H9 (cell line): ENCODE measurements around the gene RCOR2. TPM values are rescaled to one million over a fixed set of nuclear protein-coding genes. Genes with fewer than 3 reads are reported as not detected.

Experiments used
- DNase-seq: peaks from one replicate; pipeline ENCODE4 v3.0.0-alpha.2; 2017
- H2AFZ ChIP-seq: one replicate; pipeline ENCODE4 v1.6.1; 2013; ENCODE audit warnings: mild to moderate bottlenecking, low read length, control low read depth, moderate library complexity
- H2AK5ac ChIP-seq: 2 replicates; pipeline ENCODE4 v1.6.1; 2013; ENCODE audit warnings: low read length, control low read depth, mixed read lengths; ENCODE audit not compliant: insufficient read length
- H2BK120ac ChIP-seq: one replicate; pipeline ENCODE4 v1.6.1; 2013; ENCODE audit warnings: low read depth, mild to moderate bottlenecking, low read length, control low read depth, inconsistent platforms; ENCODE audit not compliant: poor library complexity, severe bottlenecking
- H2BK12ac ChIP-seq: 2 replicates; pipeline ENCODE4 v1.6.1; 2013; ENCODE audit warnings: low read length, control low read depth, mixed read lengths, low read depth; ENCODE audit not compliant: insufficient read length
- H2BK15ac ChIP-seq: 2 replicates; pipeline ENCODE4 v1.6.1; 2013; ENCODE audit warnings: low read depth, low read length, control low read depth
- H2BK20ac ChIP-seq: one replicate; pipeline ENCODE4 v1.6.1; 2013; ENCODE audit warnings: low read depth, mild to moderate bottlenecking, low read length, control low read depth, inconsistent platforms; ENCODE audit not compliant: poor library complexity, severe bottlenecking
- H2BK5ac ChIP-seq: 2 replicates; pipeline ENCODE4 v1.6.1; 2013; ENCODE audit warnings: low read length, control low read depth, mixed read lengths; ENCODE audit not compliant: insufficient read length
- H3K14ac ChIP-seq: 2 replicates; pipeline ENCODE4 v1.6.1; 2013; ENCODE audit warnings: low read length, control low read depth; ENCODE audit not compliant: insufficient read depth
- H3K18ac ChIP-seq: 2 replicates; pipeline ENCODE4 v1.6.1; 2013; ENCODE audit warnings: low read depth, mild to moderate bottlenecking, mixed read lengths, low read length, control low read depth; ENCODE audit not compliant: insufficient read length
- H3K23ac ChIP-seq: 2 replicates; pipeline ENCODE4 v1.6.1; 2013; ENCODE audit warnings: low read length, control low read depth, mixed read lengths, low read depth; ENCODE audit not compliant: insufficient read length
- H3K23me2 ChIP-seq: 2 replicates; pipeline ENCODE4 v1.6.1; 2013; ENCODE audit warnings: low read depth, mild to moderate bottlenecking, mixed read lengths, low read length, control low read depth; ENCODE audit not compliant: insufficient read length, poor library complexity, severe bottlenecking
- H3K27ac ChIP-seq: 2 replicates; pipeline ENCODE4 v1.5.1; 2013; ENCODE audit warnings: low read length, control low read depth, mixed read lengths, low read depth; ENCODE audit not compliant: insufficient read length
- H3K27me3 ChIP-seq: 2 replicates; pipeline ENCODE4 v1.6.1; 2013; ENCODE audit warnings: low read length, control low read depth, inconsistent platforms; ENCODE audit not compliant: insufficient read depth
- H3K4ac ChIP-seq: 2 replicates; pipeline ENCODE4 v1.6.1; 2013; ENCODE audit warnings: low read depth, mild to moderate bottlenecking, control low read depth, inconsistent platforms, low read length, moderate library complexity
- H3K4me1 ChIP-seq: 2 replicates; pipeline ENCODE4 v1.6.1; 2013; ENCODE audit warnings: low read length, control low read depth, inconsistent platforms; ENCODE audit not compliant: insufficient read depth
- H3K4me2 ChIP-seq: 2 replicates; pipeline ENCODE4 v1.6.1; 2013; ENCODE audit warnings: low read length, control low read depth, mixed read lengths; ENCODE audit not compliant: insufficient read length, insufficient read depth
- H3K56ac ChIP-seq: 2 replicates; pipeline ENCODE4 v1.6.1; 2013; ENCODE audit warnings: low read depth, mild to moderate bottlenecking, mixed read lengths, low read length, control low read depth; ENCODE audit not compliant: insufficient read length
- H3K79me1 ChIP-seq: 2 replicates; pipeline ENCODE4 v1.6.1; 2013; ENCODE audit warnings: low read depth, mild to moderate bottlenecking, moderate library complexity, low read length, control low read depth, inconsistent platforms; ENCODE audit not compliant: insufficient read depth, poor library complexity, severe bottlenecking
- H3K79me2 ChIP-seq: 2 replicates; pipeline ENCODE4 v1.6.1; 2013; ENCODE audit warnings: low read length, control low read depth, inconsistent platforms; ENCODE audit not compliant: insufficient read depth
- H3K9ac ChIP-seq: 2 replicates; pipeline ENCODE4 v1.6.1; 2013; ENCODE audit warnings: low read length, control low read depth, mixed read lengths; ENCODE audit not compliant: insufficient read length; ENCODE audit errors: extremely low read depth
- H3K9me3 ChIP-seq: one replicate; pipeline ENCODE4 v1.6.1; 2013; ENCODE audit warnings: low read depth, low read length, inconsistent platforms; ENCODE audit not compliant: control insufficient read depth
- H3T11ph ChIP-seq: one replicate; pipeline ENCODE4 v1.6.1; 2013; ENCODE audit warnings: mild to moderate bottlenecking, low read length, control low read depth, inconsistent platforms
- H4K20me1 ChIP-seq: one replicate; pipeline ENCODE4 v1.6.1; 2013; ENCODE audit not compliant: control insufficient read depth, insufficient read length, insufficient read depth
- H4K5ac ChIP-seq: 2 replicates; pipeline ENCODE4 v1.6.1; 2013; ENCODE audit warnings: low read depth, mild to moderate bottlenecking, mixed read lengths, low read length, control low read depth; ENCODE audit not compliant: insufficient read length
- H4K8ac ChIP-seq: replicated peaks from 2 replicates; pipeline ENCODE4 v1.6.1; 2013; ENCODE audit warnings: low read length, control low read depth, mixed read lengths, low read depth; ENCODE audit not compliant: insufficient read length
- H4K91ac ChIP-seq: 2 replicates; pipeline ENCODE4 v1.6.1; 2013; ENCODE audit warnings: low read depth, mild to moderate bottlenecking, moderate library complexity, mixed read lengths, low read length, control low read depth; ENCODE audit not compliant: insufficient read length
- H3K27ac Mint-ChIP-seq, 3 experiments: 2 replicates in 2 of 3; 3 replicates in 1 of 3; pipeline ENCODE4 v1.8.0; 2020 to 2021; ENCODE audit warnings: mixed read lengths in 3 of 3, mild to moderate bottlenecking in 1 of 3, moderate library complexity in 1 of 3
- H3K27me3 Mint-ChIP-seq: 2 replicates; pipeline ENCODE4 v1.8.0; 2021; ENCODE audit warnings: low read depth, mild to moderate bottlenecking, moderate library complexity, mixed read lengths
- H3K36me3 Mint-ChIP-seq, 3 experiments: 2 replicates in 2 of 3; 3 replicates in 1 of 3; pipeline ENCODE4 v1.8.0; 2020 to 2021; ENCODE audit warnings: low read depth in 3 of 3, mixed read lengths in 3 of 3; ENCODE audit not compliant: insufficient read depth in 1 of 3
- H3K4me1 Mint-ChIP-seq, 2 experiments: 2 replicates each; pipeline ENCODE4 v1.8.0; 2020; ENCODE audit warnings: mixed read lengths in 2 of 2
- H3K4me3 Mint-ChIP-seq, 2 experiments: 2 replicates in 1 of 2; 3 replicates in 1 of 2; pipeline ENCODE4 v1.8.0; 2020 to 2021; ENCODE audit warnings: mild to moderate bottlenecking in 2 of 2, mixed read lengths in 2 of 2, moderate library complexity in 1 of 2
- H3K9me3 Mint-ChIP-seq, 2 experiments: 2 replicates in 1 of 2; 3 replicates in 1 of 2; pipeline ENCODE4 v1.8.0; 2020; ENCODE audit warnings: mild to moderate bottlenecking in 2 of 2, mixed read lengths in 2 of 2, moderate library complexity in 1 of 2
- CTCF ChIP-seq: fragments of 200-600 bp; sonication (generic); conservative IDR thresholded peaks from 3 replicates; pipeline ENCODE4 v1.8.0; 2021; ENCODE audit warnings: antibody characterized with exemption, mild to moderate bottlenecking
- WGBS: extraction: QIAGEN DNeasy Blood & Tissue Kit; methylation state at CpG from one replicate; pipeline ENCODE4 v1.1.7; 2013; ENCODE audit warnings: missing lambda C conversion rate, low lambda C conversion rate, mixed read lengths; ENCODE audit not compliant: insufficient read length; ENCODE audit errors: extremely low coverage; 5-methylcytosine and 5-hydroxymethylcytosine counted together
- total RNA-seq: library from RNA; stranded (reverse); gene quantifications from 2 replicates; pipeline ENCODE4 v1.2.1, GENCODE V29; 2021

RCOR2 gene
- total RNA-seq, 1 experiment from 2014 or later = 118 TPM

- Histone ChIP-seq H4K8ac (no peak overlapping the region), H4K5ac (no peak overlapping the region), H3K4me2 (no peak overlapping the region), H3T11ph (no peak overlapping the region), H3K9ac (no peak overlapping the region), H3K27ac (no peak overlapping the region), H3K79me1 (peaks cover 4% of the 10 kb centered on the region), H3K56ac (no peak overlapping the region), H2BK20ac (no peak overlapping the region), H3K4me1 (peaks cover 18% of the 10 kb centered on the region; the same call in 1 of the 2 replicates), H4K20me1 (no peaks in the 10 kb centered on the region), H2BK120ac (no peak overlapping the region), H2BK15ac (no peak overlapping the region), H2AK5ac (no peak overlapping the region), H3K27me3 (no peaks in the 10 kb centered on the region), H3K79me2 (no peaks in the 10 kb centered on the region; the same call in 1 of the 2 replicates), H3K18ac (no peak overlapping the region), H2BK12ac (no peak overlapping the region), H3K23me2 (no peaks in the 10 kb centered on the region), H2BK5ac (no peak overlapping the region), H4K91ac (no peak overlapping the region), H3K23ac (no peak overlapping the region), H3K4ac (no peak overlapping the region), H3K14ac (no peak overlapping the region), H2AFZ (no peak overlapping the region), H3K9me3 (no peaks in the 10 kb centered on the region)
- Mint-ChIP-seq H3K4me1 (peaks cover 53 to 70% of the 10 kb centered on the region in 2 experiments), H3K27me3 (no peaks in the 10 kb centered on the region), H3K4me3 (no peak overlapping the region), H3K36me3 (peaks cover 0 to 6% (median 0%) of the 10 kb centered on the region in 3 experiments; a peak in 2 of 7 replicates), H3K9me3 (no peaks in the 10 kb centered on the region), H3K27ac (peak overlapping the region in 2 of 3 experiments; percentile 62 to 93; a peak in 2 of 7 replicates)
- no CpG with 5 or more reads among the region's 6 CpGs for WGBS
- TF ChIP-seq CTCF = no peak
- DNase-seq = no peak
These were observed 33.2 kb downstream of the RCOR2 start for GRCh38 chr11:63883791-63884190.
